OCI-M2 (cell line): Measurements from ENCODE around the gene SOX11.

Experiments used
- DNase-seq: peaks from one replicate; lab custom pipeline; 2025; ENCODE audit not compliant: unreplicated experiment; lab: John Stamatoyannopoulos, UW

Gene SOX11

GRCh38 chr2:5691221-5691984 is 781 bp upstream of the SOX11 start:
- DNase-seq, result no peak

GRCh38 chr2:5692561-5693286 is 540 bp downstream of the SOX11 start:
- no peak for DNase-seq

GRCh38 chr2:5693287-5694201 is 1.4 kb downstream of the SOX11 start:
- DNase-seq, result no peak

GRCh38 chr2:5694306-5694705 is 2.1 kb downstream of the SOX11 start:
- DNase-seq, result no peak

GRCh38 chr2:5695654-5696403 is 3.6 kb downstream of the SOX11 start:
- DNase-seq, result no peak

- DNase-seq, result no peak
Observed at GRCh38 chr2:5696404-5696944, 4.3 kb downstream of the SOX11 start.

GRCh38 chr2:5696945-5697521 is 4.8 kb downstream of the SOX11 start:
- DNase-seq, result no peak

- no peak for DNase-seq
Observed at GRCh38 chr2:5697562-5697961, 5.4 kb downstream of the SOX11 start.

GRCh38 chr2:5698134-5698533 is 6.0 kb downstream of the SOX11 start:
- DNase-seq, result no peak

GRCh38 chr2:5699963-5700362 is 7.8 kb downstream of the SOX11 start:
- DNase-seq, result no peak

- no peak for DNase-seq
Observed at GRCh38 chr2:5700551-5700950, 8.4 kb downstream of the SOX11 start.

GRCh38 chr2:5701266-5701665 is 9.1 kb downstream of the SOX11 start:
- no peak for DNase-seq

- no peak for DNase-seq
Observed at GRCh38 chr2:5703166-5703565, 11.0 kb downstream of the SOX11 start.

- DNase-seq, result no peak
Observed at GRCh38 chr2:5705490-5705889, 13.3 kb downstream of the SOX11 start.

- DNase-seq, result no peak
Observed at GRCh38 chr2:5706717-5707455, 14.7 kb downstream of the SOX11 start.

GRCh38 chr2:5710615-5711014 is 18.4 kb downstream of the SOX11 start:
- DNase-seq, result no peak

GRCh38 chr2:5713101-5713500 is 20.9 kb downstream of the SOX11 start:
- DNase-seq, result no peak

- no peak for DNase-seq
Observed at GRCh38 chr2:5719629-5720334, 27.6 kb downstream of the SOX11 start.

- DNase-seq, result no peak
Observed at GRCh38 chr2:5720426-5720825, 28.2 kb downstream of the SOX11 start.
